ENCODE measurements around the gene DCAKD. TPM values are rescaled to one million over a fixed set of nuclear protein-coding genes. Genes with fewer than 3 reads are reported as not detected.

Gene DCAKD
- total RNA-seq, 1 donor: 52.2 TPM

DNA sequence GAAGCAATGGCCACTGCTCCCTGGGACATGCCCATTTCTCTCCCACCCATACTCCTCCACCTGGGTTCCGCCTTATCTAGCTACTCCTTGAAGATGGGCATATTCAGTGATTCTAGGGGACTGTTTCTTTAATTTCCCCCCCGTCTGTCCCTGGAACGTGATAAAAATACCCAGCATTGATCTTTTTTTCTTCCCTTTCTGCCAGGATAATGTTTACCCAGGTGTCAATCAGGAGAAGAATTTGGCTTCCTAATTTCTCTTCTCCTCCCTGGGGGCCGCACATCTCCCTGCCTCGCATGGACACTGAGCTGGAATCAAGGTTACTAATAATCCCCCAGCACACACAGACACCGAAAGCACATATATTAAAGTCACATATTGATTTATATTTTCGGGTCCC lies 35.2 kb downstream of the DCAKD start:
- DNase-seq (ENCODE audit: low read depth): no peak
- no peak overlapping the region for H3K4me3 ChIP-seq (ENCODE audit: low read depth, low read length)
- TF ChIP-seq, protein P1, sequence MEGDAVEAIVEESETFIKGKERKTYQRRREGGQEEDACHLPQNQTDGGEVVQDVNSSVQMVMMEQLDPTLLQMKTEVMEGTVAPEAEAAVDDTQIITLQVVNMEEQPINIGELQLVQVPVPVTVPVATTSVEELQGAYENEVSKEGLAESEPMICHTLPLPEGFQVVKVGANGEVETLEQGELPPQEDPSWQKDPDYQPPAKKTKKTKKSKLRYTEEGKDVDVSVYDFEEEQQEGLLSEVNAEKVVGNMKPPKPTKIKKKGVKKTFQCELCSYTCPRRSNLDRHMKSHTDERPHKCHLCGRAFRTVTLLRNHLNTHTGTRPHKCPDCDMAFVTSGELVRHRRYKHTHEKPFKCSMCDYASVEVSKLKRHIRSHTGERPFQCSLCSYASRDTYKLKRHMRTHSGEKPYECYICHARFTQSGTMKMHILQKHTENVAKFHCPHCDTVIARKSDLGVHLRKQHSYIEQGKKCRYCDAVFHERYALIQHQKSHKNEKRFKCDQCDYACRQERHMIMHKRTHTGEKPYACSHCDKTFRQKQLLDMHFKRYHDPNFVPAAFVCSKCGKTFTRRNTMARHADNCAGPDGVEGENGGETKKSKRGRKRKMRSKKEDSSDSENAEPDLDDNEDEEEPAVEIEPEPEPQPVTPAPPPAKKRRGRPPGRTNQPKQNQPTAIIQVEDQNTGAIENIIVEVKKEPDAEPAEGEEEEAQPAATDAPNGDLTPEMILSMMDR (IDR thresholded peaks at IDR 0.05; ENCODE audit: insufficient read depth, low read depth, low read length): no peak

DNA sequence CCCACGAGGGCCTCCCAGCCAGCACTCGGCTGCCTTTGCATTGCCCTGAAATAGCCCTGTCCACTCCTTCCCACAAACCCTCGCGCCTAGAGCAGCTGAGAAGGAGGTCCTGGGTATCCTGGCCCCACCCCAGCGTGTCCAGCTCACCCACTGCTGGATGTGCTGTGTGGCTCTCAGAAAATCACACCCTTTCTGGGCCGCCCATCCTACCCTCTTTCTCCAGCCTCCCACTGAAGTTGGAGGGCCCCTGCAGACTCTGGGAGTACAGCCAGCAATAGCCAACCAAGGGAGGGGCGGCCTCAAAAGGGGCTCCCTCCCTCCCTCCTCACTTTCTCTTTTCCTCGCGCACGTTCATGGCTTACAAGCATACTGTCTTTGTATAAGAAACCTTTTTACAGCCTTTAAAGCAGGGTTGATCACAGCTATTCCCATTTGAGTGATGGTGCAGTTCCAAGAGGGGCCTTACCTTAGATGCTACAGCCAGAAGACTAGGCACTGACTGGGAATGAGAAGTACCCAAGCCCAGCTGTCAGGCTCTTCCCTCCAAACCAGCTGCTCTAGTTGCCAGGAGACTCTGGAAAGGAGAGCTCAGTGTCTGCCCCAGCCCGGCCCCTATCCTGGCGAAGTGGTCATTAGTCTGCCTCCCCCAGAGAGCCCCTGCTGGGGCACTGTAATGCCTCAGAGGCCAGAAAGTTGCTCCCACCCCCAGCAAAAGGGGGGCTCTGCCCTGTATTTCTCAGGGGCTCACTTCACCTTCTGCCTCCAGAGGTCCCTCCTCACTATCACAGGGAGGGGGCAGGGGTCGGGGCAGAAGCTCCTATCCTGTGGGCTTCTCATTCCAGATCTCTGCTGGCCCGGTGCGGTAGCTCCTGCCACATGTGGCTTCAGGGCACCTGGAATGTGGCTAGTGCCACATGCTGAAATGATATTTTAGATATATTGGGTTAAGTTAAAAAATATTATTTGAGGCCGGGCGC lies 38.1 kb downstream of the DCAKD start:
- no peak for DNase-seq (ENCODE audit: low read depth)
- TF ChIP-seq, protein P1 (IDR thresholded peaks at IDR 0.05; ENCODE audit: insufficient read depth, low read depth, low read length): no peak
- no peak overlapping the region for H3K4me3 ChIP-seq (ENCODE audit: low read depth, low read length)

DNA sequence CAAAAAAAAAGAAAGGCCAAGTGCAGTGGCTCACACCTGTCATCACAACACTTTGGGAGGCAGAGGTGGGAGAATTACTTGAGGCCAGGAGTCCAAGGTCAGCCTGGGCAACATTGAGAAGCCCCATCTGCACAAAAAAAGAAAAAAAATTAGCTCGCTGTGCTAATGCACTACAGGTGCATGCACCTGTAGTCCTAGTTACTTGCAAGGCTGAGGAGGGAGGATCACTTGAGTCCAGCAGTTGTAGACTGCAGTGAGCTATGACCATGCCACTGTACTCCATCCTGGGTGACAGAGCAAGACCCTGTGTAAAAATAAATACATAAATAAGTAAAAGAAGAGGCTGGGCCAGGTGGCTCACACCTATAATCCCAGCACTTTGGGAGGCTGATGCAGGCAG lies 39.7 kb downstream of the DCAKD start:
- TF ChIP-seq, protein P1 (IDR thresholded peaks at IDR 0.05; ENCODE audit: insufficient read depth, low read depth, low read length): no peak
- no peak for DNase-seq (ENCODE audit: low read depth)
- H3K4me3 ChIP-seq (ENCODE audit: low read depth, low read length): no peak overlapping the region

DNA sequence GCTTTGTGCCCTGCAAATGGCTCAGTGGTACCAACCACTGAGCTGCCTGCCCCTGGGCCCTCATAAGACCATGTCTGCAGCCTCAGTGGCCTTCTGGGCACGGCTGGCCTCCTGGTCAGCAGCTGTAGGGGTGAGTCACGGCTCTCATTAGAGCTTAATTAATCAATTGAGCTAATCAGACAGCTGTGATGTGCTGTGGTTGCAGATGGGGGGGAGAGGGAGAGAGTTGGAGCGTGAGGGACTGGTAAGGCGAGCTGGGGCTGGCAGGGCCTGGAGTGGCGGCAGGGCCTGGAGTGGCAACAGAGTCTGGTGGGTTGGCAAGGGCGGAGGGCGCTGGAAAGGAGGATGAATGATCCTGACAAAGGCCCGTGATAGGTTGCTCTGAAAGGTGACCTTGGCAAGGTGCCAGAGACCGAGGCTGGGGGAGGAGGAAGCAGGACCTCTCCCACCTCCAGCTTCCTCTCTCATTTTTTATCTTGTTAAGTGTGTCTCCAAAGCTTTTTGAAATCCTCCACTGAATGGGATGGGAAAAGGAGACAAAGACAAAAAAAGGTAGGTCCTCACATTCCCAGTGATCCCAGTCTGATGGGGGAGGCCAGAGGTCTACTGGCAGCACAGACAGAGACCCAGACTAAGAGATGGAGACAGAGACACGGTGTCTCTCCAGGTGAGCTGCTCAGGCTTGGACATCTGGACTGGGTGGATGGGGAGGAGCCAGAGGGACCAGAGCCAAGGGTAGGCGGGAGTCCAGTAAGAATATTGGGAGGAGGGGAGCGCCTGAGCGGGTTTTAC lies 41.6 kb downstream of the DCAKD start:
- TF ChIP-seq, protein P1 (IDR thresholded peaks at IDR 0.05; ENCODE audit: insufficient read depth, low read depth, low read length): no peak
- no peak for DNase-seq (ENCODE audit: low read depth)
- H3K4me3 ChIP-seq (ENCODE audit: low read depth, low read length): no peak overlapping the region

DNA sequence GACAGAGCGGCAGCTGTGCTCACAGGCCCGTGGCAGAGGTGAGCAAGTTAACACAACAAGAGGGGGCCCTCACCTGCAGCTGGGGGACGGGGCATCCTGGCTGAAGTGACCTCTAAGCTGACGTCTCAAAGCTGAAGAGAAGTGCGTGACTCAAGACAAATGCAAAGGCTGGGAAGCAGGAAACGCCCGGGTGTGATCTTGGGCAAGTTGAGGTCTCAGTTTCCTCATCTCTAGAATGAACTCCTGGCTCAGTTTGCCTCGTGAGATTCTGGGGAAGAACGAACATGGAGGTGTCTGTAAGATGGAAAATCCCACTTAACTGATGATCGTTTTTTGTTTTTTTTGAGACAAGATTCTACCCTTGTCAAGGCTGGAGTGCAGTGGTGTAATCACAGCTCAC lies 43.2 kb downstream of the DCAKD start:
- DNase-seq (ENCODE audit: low read depth): no peak
- TF ChIP-seq, protein P1 (IDR thresholded peaks at IDR 0.05; ENCODE audit: insufficient read depth, low read depth, low read length): no peak
- H3K4me3 ChIP-seq (ENCODE audit: low read depth, low read length): no peak overlapping the region

DNA sequence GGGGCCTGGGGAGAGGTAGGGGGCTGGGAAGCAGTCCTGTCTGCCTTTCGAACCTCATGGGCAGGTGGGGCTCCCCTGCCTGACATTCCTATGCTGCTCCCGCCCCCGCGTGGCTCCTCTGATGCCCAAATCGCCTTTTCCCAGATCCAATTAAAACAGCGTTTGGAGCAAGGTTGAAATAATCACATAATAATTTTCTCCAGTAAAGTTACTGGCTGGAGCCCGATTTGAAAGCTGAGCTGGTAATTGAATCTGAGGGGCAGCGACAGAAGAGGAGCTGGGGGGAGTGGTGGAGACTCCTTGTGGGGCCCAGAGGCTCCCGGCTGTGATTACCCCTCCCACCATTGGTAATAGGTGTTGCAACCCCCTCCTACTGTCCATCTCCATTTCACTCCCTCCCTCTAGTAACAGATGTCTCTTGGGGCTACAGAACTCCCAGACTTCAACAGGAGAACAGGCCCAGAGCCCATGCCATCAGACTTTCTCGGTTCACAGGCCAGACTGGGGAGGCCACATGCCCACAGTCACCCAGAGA lies 44.4 kb downstream of the DCAKD start:
- no peak for DNase-seq (ENCODE audit: low read depth)
- TF ChIP-seq, protein P1 (IDR thresholded peaks at IDR 0.05; ENCODE audit: insufficient read depth, low read depth, low read length): no peak
- H3K4me3 ChIP-seq (ENCODE audit: low read depth, low read length): no peak overlapping the region
